NCI-H1092 (cell line): ENCODE results near the gene OR1N2.
"Not testable (repeated sequence)": the region's sequence is repeated elsewhere in the genome, so short reads cannot be mapped to it uniquely, and the experiment has no call there.

Source experiments
- DNase-seq: peaks from one replicate; lab custom pipeline; 2025; lab: John Stamatoyannopoulos, UW

Gene OR1N2, protein sequence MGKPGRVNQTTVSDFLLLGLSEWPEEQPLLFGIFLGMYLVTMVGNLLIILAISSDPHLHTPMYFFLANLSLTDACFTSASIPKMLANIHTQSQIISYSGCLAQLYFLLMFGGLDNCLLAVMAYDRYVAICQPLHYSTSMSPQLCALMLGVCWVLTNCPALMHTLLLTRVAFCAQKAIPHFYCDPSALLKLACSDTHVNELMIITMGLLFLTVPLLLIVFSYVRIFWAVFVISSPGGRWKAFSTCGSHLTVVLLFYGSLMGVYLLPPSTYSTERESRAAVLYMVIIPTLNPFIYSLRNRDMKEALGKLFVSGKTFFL

GRCh38 chr9:122552812-122553211, at the start of gene OR1N2:
Gene OR1N2 (plus strand): TSS chr9:122553112. CDS start chr9:122553212, 100 bp downstream.
- DNase-seq = no peak

- DNase-seq = no peak
These were observed 45.9 kb upstream of the OR1N2 start for GRCh38 chr9:122506964-122507363.

DNA sequence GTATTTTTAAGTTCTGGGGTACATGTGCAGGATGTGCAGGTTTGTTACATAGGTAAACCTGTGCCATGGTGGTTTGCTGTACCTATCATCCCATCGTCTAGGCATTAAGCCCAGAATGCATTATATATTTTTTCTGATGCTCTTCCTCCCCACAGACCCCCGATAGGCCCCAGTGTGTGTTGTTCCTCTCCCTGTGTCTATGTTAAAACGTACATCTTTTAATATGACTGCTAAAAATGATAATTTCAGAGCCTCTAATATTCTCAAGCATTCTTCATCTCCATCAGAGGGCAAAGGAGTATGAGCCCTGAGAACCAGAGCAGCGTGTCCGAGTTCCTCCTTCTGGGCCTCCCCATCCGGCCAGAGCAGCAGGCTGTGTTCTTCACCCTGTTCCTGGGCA, 42.4 kb upstream of the OR1N2 start, which contains the start of gene OR1J2:
TSS of gene OR1J2 (plus strand) at position 301 of the 400 bp plus-strand sequence. CDS start at position 301, 0 bp downstream.
- no peak for DNase-seq

DNA sequence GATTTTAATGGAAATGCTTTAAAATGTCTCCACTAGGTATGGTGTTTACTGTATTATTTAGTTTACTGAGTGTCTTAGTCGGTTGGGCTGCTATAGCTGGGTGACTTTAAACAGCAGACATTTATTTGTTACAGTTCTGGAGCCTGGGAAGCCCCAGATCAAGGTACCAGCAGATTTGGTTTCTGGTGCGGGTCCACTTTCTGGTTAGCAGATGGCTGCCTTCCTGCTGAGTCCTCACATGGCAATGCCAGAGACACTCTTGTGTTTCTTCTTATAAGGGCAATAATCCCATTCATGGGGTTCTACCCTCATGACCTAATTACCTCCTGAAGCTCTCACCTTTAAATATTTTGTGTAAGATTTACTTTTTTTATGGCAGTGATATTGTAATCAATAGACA, 34.7 kb upstream of the OR1N2 start:
- DNase-seq = no peak

GRCh38 chr9:122518841-122519240, 34.1 kb upstream of the OR1N2 start, which contains the start of gene OR1J4:
Gene OR1J4 (plus strand): TSS chr9:122519141. CDS start chr9:122519141, 0 bp downstream.
- no peak for DNase-seq

DNA sequence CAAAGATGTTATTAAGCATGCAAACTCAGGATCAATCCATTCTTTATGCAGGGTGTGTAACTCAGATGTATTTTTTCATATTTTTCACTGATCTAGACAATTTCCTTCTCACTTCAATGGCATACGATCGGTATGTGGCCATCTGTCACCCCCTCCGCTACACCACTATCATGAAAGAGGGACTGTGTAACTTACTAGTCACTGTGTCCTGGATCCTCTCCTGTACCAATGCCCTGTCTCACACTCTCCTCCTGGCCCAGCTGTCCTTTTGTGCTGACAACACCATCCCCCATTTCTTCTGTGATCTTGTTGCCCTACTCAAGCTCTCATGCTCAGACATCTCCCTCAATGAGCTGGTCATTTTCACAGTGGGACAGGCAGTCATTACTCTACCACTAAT, 33.5 kb upstream of the OR1N2 start:
- no peak for DNase-seq

DNA sequence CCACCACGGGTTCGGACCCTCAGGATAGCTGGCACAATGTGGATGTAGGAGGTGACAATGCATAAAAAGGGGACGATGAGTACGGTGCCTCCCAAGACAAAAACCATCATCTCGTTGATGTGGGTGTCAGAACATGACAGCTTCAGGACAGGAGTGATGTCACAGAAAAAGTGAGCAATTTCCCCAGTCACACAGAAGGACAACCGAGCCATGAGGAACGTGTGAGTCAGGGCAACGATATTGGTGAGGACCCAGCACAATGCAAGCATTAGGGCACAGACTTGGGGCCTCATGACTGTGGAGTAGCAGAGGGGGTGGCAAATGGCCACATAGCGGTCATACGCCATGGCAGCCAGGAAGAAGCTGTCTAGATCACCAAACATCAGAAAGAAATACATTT, 26.3 kb upstream of the OR1N2 start:
- no peak for DNase-seq

DNA sequence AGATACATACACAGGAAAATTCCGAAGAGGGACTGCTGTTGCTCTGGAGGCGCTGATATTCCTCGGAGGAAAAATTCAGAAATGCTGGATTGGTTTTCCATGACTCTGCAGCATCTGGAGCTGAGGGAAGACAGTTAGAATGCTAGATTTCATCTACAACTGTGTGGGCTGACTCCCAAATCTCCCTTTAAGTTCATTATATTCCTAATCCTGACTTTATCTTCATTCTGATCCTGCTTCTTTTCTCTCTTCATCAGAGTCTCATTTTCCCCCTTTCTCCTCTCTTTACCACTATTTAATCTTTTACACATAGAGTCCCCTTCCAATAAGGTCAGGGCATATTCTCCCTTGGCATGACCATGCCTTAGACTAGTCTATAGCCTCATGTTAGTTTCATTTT, 25.7 kb upstream of the OR1N2 start, which contains the start of gene OR1N1:
TSS of gene OR1N1 (minus strand) at position 101 of the 400 bp plus-strand sequence. CDS start at position 101, 0 bp downstream.
- no peak for DNase-seq

GRCh38 chr9:122531157-122531556, 21.8 kb upstream of the OR1N2 start:
- DNase-seq = not testable (repeated sequence)

- no peak for DNase-seq
These were observed 16.8 kb upstream of the OR1N2 start for GRCh38 chr9:122536134-122536533.

DNA sequence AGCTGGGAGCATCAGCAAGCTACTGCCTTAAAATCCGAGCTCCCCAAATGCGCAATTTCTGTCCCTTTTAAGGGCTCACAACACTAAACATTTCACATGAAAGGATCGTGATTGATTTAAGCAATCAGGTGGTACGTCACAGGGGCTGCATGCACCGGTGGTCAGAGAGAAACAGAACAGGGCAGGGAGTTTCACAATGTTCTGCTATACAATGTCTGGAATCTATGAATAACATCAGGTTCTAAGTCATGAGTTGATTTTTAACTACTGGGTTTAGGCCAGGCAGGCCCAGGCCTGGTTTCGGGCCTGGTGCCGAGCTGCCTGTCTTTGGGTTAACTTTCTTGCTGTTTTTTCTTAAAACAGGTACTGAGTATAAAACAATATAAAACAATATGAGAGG, 15.8 kb upstream of the OR1N2 start:
- not testable (repeated sequence) for DNase-seq

- no peak for DNase-seq
These were observed 14.2 kb upstream of the OR1N2 start for GRCh38 chr9:122538757-122539156.

- no peak for DNase-seq
These were observed 6.7 kb upstream of the OR1N2 start for GRCh38 chr9:122546196-122546595.

DNA sequence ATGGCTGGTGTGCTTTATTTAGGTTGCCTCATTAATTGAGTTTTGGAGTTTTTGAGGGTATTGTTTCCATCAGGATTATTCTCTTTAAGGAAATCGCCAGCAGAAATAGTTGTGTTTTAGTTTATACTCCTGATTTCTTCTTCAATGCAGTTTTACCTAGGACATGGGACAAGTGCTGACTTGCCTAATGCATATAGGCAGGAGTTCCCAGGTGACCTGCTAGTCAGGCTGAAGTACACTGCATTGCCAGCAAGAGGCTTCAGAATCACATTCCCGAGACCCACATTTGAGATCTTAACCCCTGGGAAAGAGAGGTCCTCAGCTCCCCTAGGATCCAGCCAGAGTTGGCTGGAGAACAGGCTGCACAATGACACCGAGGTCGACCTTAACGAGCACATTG, 1.5 kb upstream of the OR1N2 start:
- DNase-seq = no peak

GRCh38 chr9:122561446-122561845, 8.5 kb downstream of the OR1N2 start:
- no peak for DNase-seq

DNA sequence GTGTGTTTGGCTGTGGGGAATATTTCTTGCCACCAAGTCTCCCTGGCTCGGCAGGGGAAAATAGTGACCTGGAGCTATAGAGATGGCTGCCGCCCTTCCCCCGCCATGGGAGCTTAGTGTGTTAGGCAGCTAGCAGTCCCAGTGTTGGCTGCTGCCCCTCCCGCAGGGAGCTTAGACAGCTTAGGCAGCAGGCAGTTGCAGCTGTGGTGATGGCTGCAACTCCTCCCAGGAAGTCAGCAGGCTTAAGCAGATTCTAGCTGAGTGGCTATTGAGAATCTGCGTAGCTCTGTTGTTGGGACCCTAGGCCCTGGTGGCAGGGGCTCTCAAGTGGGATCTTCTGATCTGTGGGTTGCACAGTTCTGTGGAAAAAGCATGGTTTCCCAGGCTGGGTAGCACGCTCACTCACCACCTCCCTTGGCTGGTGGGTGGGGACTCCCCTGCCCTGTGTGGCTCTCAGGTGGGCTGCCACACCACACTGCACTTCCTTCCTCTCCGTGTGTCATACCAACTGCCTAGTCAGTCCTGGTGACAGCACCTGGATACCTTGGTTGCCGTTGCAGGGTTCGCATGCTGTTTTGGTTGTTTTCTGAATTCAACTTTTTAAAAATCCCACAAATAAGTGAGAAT, 9.3 kb downstream of the OR1N2 start:
- DNase-seq = no peak

GRCh38 chr9:122567901-122568300, 15.0 kb downstream of the OR1N2 start:
- DNase-seq = no peak

DNA sequence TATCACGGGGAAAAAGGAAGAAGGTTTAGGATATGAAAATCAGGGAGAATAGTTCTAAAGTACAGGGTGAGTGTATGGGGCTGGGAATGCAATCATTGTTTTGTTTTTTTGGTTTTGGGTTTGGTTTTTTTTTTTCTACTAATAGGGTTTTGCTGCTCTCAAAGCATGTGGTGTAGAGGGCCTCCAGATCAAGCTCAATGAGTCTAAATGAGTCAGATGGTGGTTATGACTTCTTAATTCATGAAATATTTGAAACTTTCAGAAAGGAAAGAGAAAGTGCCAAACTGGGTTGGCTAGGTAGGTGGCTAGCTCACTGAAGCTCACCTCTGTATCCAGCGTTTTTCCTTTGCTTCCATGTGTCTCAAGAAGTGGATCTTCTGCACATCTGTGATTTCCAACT, 19.5 kb downstream of the OR1N2 start:
- DNase-seq = no peak

GRCh38 chr9:122579874-122580273, 27.0 kb downstream of the OR1N2 start:
- no peak for DNase-seq

GRCh38 chr9:122580360-122580759, 27.4 kb downstream of the OR1N2 start:
- no peak for DNase-seq

GRCh38 chr9:122583284-122583683, 30.4 kb downstream of the OR1N2 start, which contains the start of gene OR1L8:
Gene OR1L8 (minus strand): TSS chr9:122583384. CDS start chr9:122568477, 14,907 bp downstream.
- DNase-seq = not testable (repeated sequence)
